Vagina (tissue), 2 donors: ENCODE results near the gene PCSK5.

ENCODE experiments used
- POLR2A ChIP-seq, 2 donors: fragments of 450-650 bp; IDR thresholded peaks; one replicate each; pipeline ENCODE4 v1.6.1; 2017; ENCODE audit warnings: antibody characterized with exemption in 2 of 2, mild to moderate bottlenecking in 2 of 2, moderate library complexity in 2 of 2
- TF ChIP-seq, protein P1 (sequence below), 3 experiments: fragments of 450-650 bp in 2 of 3; fragments of 200-600 bp in 1 of 3; sonication (generic) in 1 of 3; IDR thresholded peaks; one replicate each; pipeline ENCODE4 v1.5.1; 2017 to 2019; ENCODE audit warnings: antibody characterized with exemption in 3 of 3, mild to moderate bottlenecking in 2 of 3, moderate library complexity in 2 of 3

DNA sequence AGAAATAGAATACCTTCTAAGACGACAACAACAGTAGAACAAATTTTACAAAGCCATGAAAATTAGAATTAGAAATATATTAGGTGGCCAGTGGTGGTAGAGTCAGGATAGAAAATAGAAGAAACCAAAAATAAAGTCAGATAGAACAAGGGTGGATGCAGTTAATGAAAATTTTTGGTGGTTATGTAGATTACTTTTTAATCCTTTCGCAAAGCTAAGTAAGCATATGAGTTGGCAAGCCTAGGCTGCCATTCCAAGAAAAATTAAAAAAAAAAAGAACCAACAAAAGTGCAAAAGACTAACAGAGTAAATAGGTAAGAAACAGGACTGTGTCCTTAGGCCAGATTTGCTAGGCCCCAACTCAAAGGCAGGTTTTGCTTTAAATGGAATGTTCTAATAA is 56.8 kb downstream of the PCSK5 start:
- TF ChIP-seq, protein P1, sequence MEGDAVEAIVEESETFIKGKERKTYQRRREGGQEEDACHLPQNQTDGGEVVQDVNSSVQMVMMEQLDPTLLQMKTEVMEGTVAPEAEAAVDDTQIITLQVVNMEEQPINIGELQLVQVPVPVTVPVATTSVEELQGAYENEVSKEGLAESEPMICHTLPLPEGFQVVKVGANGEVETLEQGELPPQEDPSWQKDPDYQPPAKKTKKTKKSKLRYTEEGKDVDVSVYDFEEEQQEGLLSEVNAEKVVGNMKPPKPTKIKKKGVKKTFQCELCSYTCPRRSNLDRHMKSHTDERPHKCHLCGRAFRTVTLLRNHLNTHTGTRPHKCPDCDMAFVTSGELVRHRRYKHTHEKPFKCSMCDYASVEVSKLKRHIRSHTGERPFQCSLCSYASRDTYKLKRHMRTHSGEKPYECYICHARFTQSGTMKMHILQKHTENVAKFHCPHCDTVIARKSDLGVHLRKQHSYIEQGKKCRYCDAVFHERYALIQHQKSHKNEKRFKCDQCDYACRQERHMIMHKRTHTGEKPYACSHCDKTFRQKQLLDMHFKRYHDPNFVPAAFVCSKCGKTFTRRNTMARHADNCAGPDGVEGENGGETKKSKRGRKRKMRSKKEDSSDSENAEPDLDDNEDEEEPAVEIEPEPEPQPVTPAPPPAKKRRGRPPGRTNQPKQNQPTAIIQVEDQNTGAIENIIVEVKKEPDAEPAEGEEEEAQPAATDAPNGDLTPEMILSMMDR (IDR thresholded peaks at IDR 0.05): no peak
- TF ChIP-seq POLR2A (IDR thresholded peaks at IDR 0.05): no peak
